Measurements from ENCODE around the gene GLIS1. TPM values are rescaled to one million over a fixed set of nuclear protein-coding genes. Genes with fewer than 3 reads are reported as not detected.

The GLIS1 gene
- total and polyA plus RNA-seq, 2 experiments from 2014 or later: 0.26 to 0.31 TPM

- ATAC-seq (no peak), DNase-seq (ENCODE audit: low spot score) (no peak)
- Histone ChIP-seq H3K27me3 (ENCODE audit: insufficient read depth) (no peaks in the 10 kb centered on the region), H3K79me2 (replicated peaks; ENCODE audit: insufficient read depth) (no peaks in the 10 kb centered on the region), H2AFZ (no peak overlapping the region), H3K9me2 (ENCODE audit: insufficient read depth) (no peaks in the 10 kb centered on the region), H3K27ac (ENCODE audit: low read depth) (no peak overlapping the region), H3F3A (replicated peaks; ENCODE audit: low read depth) (no peaks in the 10 kb centered on the region), H3K4me3 (no peak overlapping the region), H3K4me2 (no peak overlapping the region), H4K20me1 (replicated peaks; ENCODE audit: insufficient read depth) (no peaks in the 10 kb centered on the region), H3K36me3 (ENCODE audit: insufficient read depth) (no peaks in the 10 kb centered on the region), H3K4me1 (ENCODE audit: insufficient read depth) (no peaks in the 10 kb centered on the region)
- no peak overlapping the region for H3K27ac Mint-ChIP-seq
- H3K4me3 Mint-ChIP-seq: no peak overlapping the region
- no peaks in the 10 kb centered on the region for H3K36me3 Mint-ChIP-seq (ENCODE audit: low read depth)
- peaks cover 5% of the 10 kb centered on the region for H3K27me3 Mint-ChIP-seq (ENCODE audit: insufficient read depth, low read depth, poor library complexity)
- peaks cover 18% of the 10 kb centered on the region; the same call in 2 of the 3 replicates for H3K4me1 Mint-ChIP-seq
- no peaks in the 10 kb centered on the region for H3K9me3 Mint-ChIP-seq
- TF ChIP-seq STAT1 (IDR thresholded peaks at IDR 0.05; ENCODE audit: unreplicated experiment) (no peak), EZH2phosphoT487 (IDR thresholded peaks at IDR 0.05; ENCODE audit: unreplicated experiment) (no peak), ETS1 (IDR thresholded peaks at IDR 0.05) (no peak), REST (IDR thresholded peaks at IDR 0.05; ENCODE audit: unreplicated experiment) (no peak), ZNF462 (CRISPR knock-in tag; IDR thresholded peaks at IDR 0.05) (no peak), JUNB (IDR thresholded peaks at IDR 0.05; ENCODE audit: unreplicated experiment) (no peak), NANOG (IDR thresholded peaks at IDR 0.05; ENCODE audit: borderline replicate concordance) (no peak), ZNF331 (CRISPR knock-in tag; IDR thresholded peaks at IDR 0.05; ENCODE audit: low read depth) (no peak), EZH2 (IDR thresholded peaks at IDR 0.05; ENCODE audit: low read depth, unreplicated experiment) (no peak), CREB1 (CRISPR knock-in tag; IDR thresholded peaks at IDR 0.05; ENCODE audit: low read depth) (no peak), ZNF114 (CRISPR knock-in tag; IDR thresholded peaks at IDR 0.05) (no peak), CTCF (conservative IDR thresholded peaks at IDR 0.05; ENCODE audit: low read depth in 2 of 2) (no peak), POLR2AphosphoS5 (IDR thresholded peaks at IDR 0.05; ENCODE audit: low read depth) (no peak)
These were observed 121.0 kb downstream of the GLIS1 start for GRCh38 chr1:53617851-53618499.

All from GM23338 (cell line).